ENCODE results near the gene USP12.

Gene USP12

GRCh38 chr13:27065582-27065981 is 106.0 kb downstream of the USP12 start:
- TF ChIP-seq CTCF (conservative IDR thresholded peaks at IDR 0.05) (no peak), ZFX (IDR thresholded peaks at IDR 0.05) (no peak)

GRCh38 chr13:27064252-27064995 is 107.2 kb downstream of the USP12 start:
- H3K27ac ChIP-seq = no peak overlapping the region
- TF ChIP-seq CTCF (conservative IDR thresholded peaks at IDR 0.05) (no peak), ZFX (IDR thresholded peaks at IDR 0.05) (no peak)

More at GRCh38 chr13:27065582-27065981, 106.0 kb downstream of the USP12 start:
- H3K27ac ChIP-seq = no peak overlapping the region

- TF ChIP-seq ZFX (IDR thresholded peaks at IDR 0.05) (no peak), CTCF (conservative IDR thresholded peaks at IDR 0.05) (no peak)
- H3K27ac ChIP-seq = no peak overlapping the region
Measured at GRCh38 chr13:27057817-27058216, 113.8 kb downstream of the USP12 start.

GRCh38 chr13:27055526-27055925 is 116.1 kb downstream of the USP12 start:
- H3K27ac ChIP-seq = no peak overlapping the region
- TF ChIP-seq ZFX (IDR thresholded peaks at IDR 0.05) (no peak), CTCF (conservative IDR thresholded peaks at IDR 0.05) (no peak)

GRCh38 chr13:27054760-27055159 is 116.9 kb downstream of the USP12 start:
- no peak for TF ChIP-seq CTCF (conservative IDR thresholded peaks at IDR 0.05)
- no peak for TF ChIP-seq ZFX (IDR thresholded peaks at IDR 0.05)
- H3K27ac ChIP-seq = no peak overlapping the region

GRCh38 chr13:27053902-27054595 is 117.6 kb downstream of the USP12 start:
- TF ChIP-seq ZFX (IDR thresholded peaks at IDR 0.05) (no peak), CTCF (conservative IDR thresholded peaks at IDR 0.05) (no peak)
- H3K27ac ChIP-seq = no peak overlapping the region

- no peak overlapping the region for H3K27ac ChIP-seq
Measured at GRCh38 chr13:27053210-27053884, 118.3 kb downstream of the USP12 start.

More at GRCh38 chr13:27053210-27053884, 118.3 kb downstream of the USP12 start:
- TF ChIP-seq ZFX (IDR thresholded peaks at IDR 0.05) (no peak), CTCF (conservative IDR thresholded peaks at IDR 0.05) (no peak)

All from C4-2B (cell line).